HFFc6 (cell line): ENCODE measurements around the gene NUMBL. TPM values are rescaled to one million over a fixed set of nuclear protein-coding genes. Genes with fewer than 3 reads are reported as not detected.
"Not testable (repeated sequence)": the region's sequence is repeated elsewhere in the genome, so short reads cannot be mapped to it uniquely, and the experiment has no call there.

Source experiments
- DNase-seq: peaks from one replicate; pipeline ENCODE4 v3.0.0-alpha.2; 2018
- H3K27ac Mint-ChIP-seq: 2 replicates; pipeline ENCODE4 v1.8.0; 2020; ENCODE audit warnings: mild to moderate bottlenecking, mixed read lengths
- H3K27me3 Mint-ChIP-seq: 2 replicates; pipeline ENCODE4 v1.8.0; 2021; ENCODE audit warnings: mild to moderate bottlenecking, moderate library complexity, mixed read lengths; ENCODE audit not compliant: insufficient read depth
- H3K36me3 Mint-ChIP-seq: 2 replicates; pipeline ENCODE4 v1.8.0; 2021; ENCODE audit warnings: low read depth, mixed read lengths
- H3K4me1 Mint-ChIP-seq: 2 replicates; pipeline ENCODE4 v1.8.0; 2020; ENCODE audit warnings: low read depth, mixed read lengths
- H3K4me3 Mint-ChIP-seq: 2 replicates; pipeline ENCODE4 v1.8.0; 2020; ENCODE audit warnings: mild to moderate bottlenecking, moderate library complexity, mixed read lengths
- H3K9me3 Mint-ChIP-seq: 2 replicates; pipeline ENCODE4 v1.8.0; 2020; ENCODE audit warnings: mild to moderate bottlenecking, mixed read lengths
- CTCF ChIP-seq: fragments of 200-600 bp; sonication (generic); IDR thresholded peaks from 2 replicates; pipeline ENCODE4 v1.5.0; 2021; ENCODE audit warnings: antibody characterized with exemption, mild to moderate bottlenecking
- total RNA-seq, 6 experiments: library from RNA; stranded (reverse); fragmentation: NEBNext Ultra II Directional; extraction: Animal tissue kit (Norgen Biotek cat#: 25700); gene quantifications; 2 replicates in 1 of 6; 3 replicates in 5 of 6; pipeline ENCODE4 v1.2.3, GENCODE V29; 2021

Gene NUMBL
- total RNA-seq, 6 experiments from 2014 or later, result 49.1 to 58.3 (median 53.6) TPM

GRCh38 chr19:40629346-40629745 lies 61.1 kb downstream of the NUMBL start:
- Mint-ChIP-seq H3K36me3 (peaks cover 10% of the 10 kb centered on the region), H3K9me3 (no peaks in the 10 kb centered on the region), H3K27ac (no peak overlapping the region), H3K4me3 (no peak overlapping the region), H3K4me1 (peaks cover 39% of the 10 kb centered on the region), H3K27me3 (peaks cover 5% of the 10 kb centered on the region)
- TF ChIP-seq CTCF, result no peak
- DNase-seq, result no peak

GRCh38 chr19:40627486-40628279 lies 62.8 kb downstream of the NUMBL start:
- Mint-ChIP-seq H3K9me3 (no peaks in the 10 kb centered on the region), H3K4me3 (no peak overlapping the region), H3K27me3 (peaks cover 5% of the 10 kb centered on the region), H3K4me1 (peaks cover 22% of the 10 kb centered on the region), H3K27ac (no peak overlapping the region), H3K36me3 (peaks cover 10% of the 10 kb centered on the region)
- no peak for DNase-seq
- no peak for TF ChIP-seq CTCF

- Mint-ChIP-seq H3K9me3 (no peaks in the 10 kb centered on the region), H3K27ac (no peak overlapping the region), H3K4me1 (peaks cover 15% of the 10 kb centered on the region), H3K27me3 (peaks cover 5% of the 10 kb centered on the region), H3K4me3 (no peak overlapping the region), H3K36me3 (peaks cover 12% of the 10 kb centered on the region)
- no peak for TF ChIP-seq CTCF
- DNase-seq, result no peak
Measured at GRCh38 chr19:40626918-40627317, 63.5 kb downstream of the NUMBL start.

GRCh38 chr19:40625406-40626120 lies 64.9 kb downstream of the NUMBL start:
- H3K27me3 Mint-ChIP-seq, result peaks cover 3% of the 10 kb centered on the region
- H3K4me3 Mint-ChIP-seq, result no peak overlapping the region
- TF ChIP-seq CTCF, result no peak
- H3K27ac Mint-ChIP-seq, result no peak overlapping the region
- peaks cover 15% of the 10 kb centered on the region for H3K4me1 Mint-ChIP-seq
- DNase-seq, result no peak
- H3K9me3 Mint-ChIP-seq, result no peaks in the 10 kb centered on the region
- peaks cover 18% of the 10 kb centered on the region for H3K36me3 Mint-ChIP-seq

GRCh38 chr19:40624369-40625153 lies 65.9 kb downstream of the NUMBL start:
- Mint-ChIP-seq H3K36me3 (peaks cover 16% of the 10 kb centered on the region), H3K4me1 (peaks cover 15% of the 10 kb centered on the region)
- not testable (repeated sequence) for H3K4me3 Mint-ChIP-seq, H3K27me3 Mint-ChIP-seq, H3K27ac Mint-ChIP-seq, H3K9me3 Mint-ChIP-seq, DNase-seq
